H9 (cell line): ENCODE data around the gene CDYL2. TPM values are rescaled to one million over a fixed set of nuclear protein-coding genes. Genes with fewer than 3 reads are reported as not detected.

ENCODE experiments used
- DNase-seq: peaks from one replicate; pipeline ENCODE4 v3.0.0-alpha.2; 2017
- H2AFZ ChIP-seq: one replicate; pipeline ENCODE4 v1.6.1; 2013; ENCODE audit warnings: mild to moderate bottlenecking, low read length, control low read depth, moderate library complexity
- H2AK5ac ChIP-seq: 2 replicates; pipeline ENCODE4 v1.6.1; 2013; ENCODE audit warnings: low read length, control low read depth, mixed read lengths; ENCODE audit not compliant: insufficient read length
- H2BK120ac ChIP-seq: one replicate; pipeline ENCODE4 v1.6.1; 2013; ENCODE audit warnings: low read depth, mild to moderate bottlenecking, low read length, control low read depth, inconsistent platforms; ENCODE audit not compliant: poor library complexity, severe bottlenecking
- H2BK12ac ChIP-seq: 2 replicates; pipeline ENCODE4 v1.6.1; 2013; ENCODE audit warnings: low read length, control low read depth, mixed read lengths, low read depth; ENCODE audit not compliant: insufficient read length
- H2BK15ac ChIP-seq: 2 replicates; pipeline ENCODE4 v1.6.1; 2013; ENCODE audit warnings: low read depth, low read length, control low read depth
- H2BK20ac ChIP-seq: one replicate; pipeline ENCODE4 v1.6.1; 2013; ENCODE audit warnings: low read depth, mild to moderate bottlenecking, low read length, control low read depth, inconsistent platforms; ENCODE audit not compliant: poor library complexity, severe bottlenecking
- H2BK5ac ChIP-seq: 2 replicates; pipeline ENCODE4 v1.6.1; 2013; ENCODE audit warnings: low read length, control low read depth, mixed read lengths; ENCODE audit not compliant: insufficient read length
- H3K14ac ChIP-seq: 2 replicates; pipeline ENCODE4 v1.6.1; 2013; ENCODE audit warnings: low read length, control low read depth; ENCODE audit not compliant: insufficient read depth
- H3K18ac ChIP-seq: 2 replicates; pipeline ENCODE4 v1.6.1; 2013; ENCODE audit warnings: low read depth, mild to moderate bottlenecking, mixed read lengths, low read length, control low read depth; ENCODE audit not compliant: insufficient read length
- H3K23ac ChIP-seq: 2 replicates; pipeline ENCODE4 v1.6.1; 2013; ENCODE audit warnings: low read length, control low read depth, mixed read lengths, low read depth; ENCODE audit not compliant: insufficient read length
- H3K23me2 ChIP-seq: 2 replicates; pipeline ENCODE4 v1.6.1; 2013; ENCODE audit warnings: low read depth, mild to moderate bottlenecking, mixed read lengths, low read length, control low read depth; ENCODE audit not compliant: insufficient read length, poor library complexity, severe bottlenecking
- H3K27ac ChIP-seq: 2 replicates; pipeline ENCODE4 v1.5.1; 2013; ENCODE audit warnings: low read length, control low read depth, mixed read lengths, low read depth; ENCODE audit not compliant: insufficient read length
- H3K27me3 ChIP-seq: 2 replicates; pipeline ENCODE4 v1.6.1; 2013; ENCODE audit warnings: low read length, control low read depth, inconsistent platforms; ENCODE audit not compliant: insufficient read depth
- H3K4ac ChIP-seq: 2 replicates; pipeline ENCODE4 v1.6.1; 2013; ENCODE audit warnings: low read depth, mild to moderate bottlenecking, control low read depth, inconsistent platforms, low read length, moderate library complexity
- H3K4me1 ChIP-seq: 2 replicates; pipeline ENCODE4 v1.6.1; 2013; ENCODE audit warnings: low read length, control low read depth, inconsistent platforms; ENCODE audit not compliant: insufficient read depth
- H3K4me2 ChIP-seq: 2 replicates; pipeline ENCODE4 v1.6.1; 2013; ENCODE audit warnings: low read length, control low read depth, mixed read lengths; ENCODE audit not compliant: insufficient read length, insufficient read depth
- H3K56ac ChIP-seq: 2 replicates; pipeline ENCODE4 v1.6.1; 2013; ENCODE audit warnings: low read depth, mild to moderate bottlenecking, mixed read lengths, low read length, control low read depth; ENCODE audit not compliant: insufficient read length
- H3K79me1 ChIP-seq: 2 replicates; pipeline ENCODE4 v1.6.1; 2013; ENCODE audit warnings: low read depth, mild to moderate bottlenecking, moderate library complexity, low read length, control low read depth, inconsistent platforms; ENCODE audit not compliant: insufficient read depth, poor library complexity, severe bottlenecking
- H3K79me2 ChIP-seq: 2 replicates; pipeline ENCODE4 v1.6.1; 2013; ENCODE audit warnings: low read length, control low read depth, inconsistent platforms; ENCODE audit not compliant: insufficient read depth
- H3K9ac ChIP-seq: 2 replicates; pipeline ENCODE4 v1.6.1; 2013; ENCODE audit warnings: low read length, control low read depth, mixed read lengths; ENCODE audit not compliant: insufficient read length; ENCODE audit errors: extremely low read depth
- H3K9me3 ChIP-seq: one replicate; pipeline ENCODE4 v1.6.1; 2013; ENCODE audit warnings: low read depth, low read length, inconsistent platforms; ENCODE audit not compliant: control insufficient read depth
- H3T11ph ChIP-seq: one replicate; pipeline ENCODE4 v1.6.1; 2013; ENCODE audit warnings: mild to moderate bottlenecking, low read length, control low read depth, inconsistent platforms
- H4K20me1 ChIP-seq: one replicate; pipeline ENCODE4 v1.6.1; 2013; ENCODE audit not compliant: control insufficient read depth, insufficient read length, insufficient read depth
- H4K5ac ChIP-seq: 2 replicates; pipeline ENCODE4 v1.6.1; 2013; ENCODE audit warnings: low read depth, mild to moderate bottlenecking, mixed read lengths, low read length, control low read depth; ENCODE audit not compliant: insufficient read length
- H4K8ac ChIP-seq: replicated peaks from 2 replicates; pipeline ENCODE4 v1.6.1; 2013; ENCODE audit warnings: low read length, control low read depth, mixed read lengths, low read depth; ENCODE audit not compliant: insufficient read length
- H4K91ac ChIP-seq: 2 replicates; pipeline ENCODE4 v1.6.1; 2013; ENCODE audit warnings: low read depth, mild to moderate bottlenecking, moderate library complexity, mixed read lengths, low read length, control low read depth; ENCODE audit not compliant: insufficient read length
- H3K27ac Mint-ChIP-seq, 3 experiments: 2 replicates in 2 of 3; 3 replicates in 1 of 3; pipeline ENCODE4 v1.8.0; 2020 to 2021; ENCODE audit warnings: mixed read lengths in 3 of 3, mild to moderate bottlenecking in 1 of 3, moderate library complexity in 1 of 3
- H3K27me3 Mint-ChIP-seq: 2 replicates; pipeline ENCODE4 v1.8.0; 2021; ENCODE audit warnings: low read depth, mild to moderate bottlenecking, moderate library complexity, mixed read lengths
- H3K36me3 Mint-ChIP-seq, 3 experiments: 2 replicates in 2 of 3; 3 replicates in 1 of 3; pipeline ENCODE4 v1.8.0; 2020 to 2021; ENCODE audit warnings: low read depth in 3 of 3, mixed read lengths in 3 of 3; ENCODE audit not compliant: insufficient read depth in 1 of 3
- H3K4me1 Mint-ChIP-seq, 2 experiments: 2 replicates each; pipeline ENCODE4 v1.8.0; 2020; ENCODE audit warnings: mixed read lengths in 2 of 2
- H3K4me3 Mint-ChIP-seq, 2 experiments: 2 replicates in 1 of 2; 3 replicates in 1 of 2; pipeline ENCODE4 v1.8.0; 2020 to 2021; ENCODE audit warnings: mild to moderate bottlenecking in 2 of 2, mixed read lengths in 2 of 2, moderate library complexity in 1 of 2
- H3K9me3 Mint-ChIP-seq, 2 experiments: 2 replicates in 1 of 2; 3 replicates in 1 of 2; pipeline ENCODE4 v1.8.0; 2020; ENCODE audit warnings: mild to moderate bottlenecking in 2 of 2, mixed read lengths in 2 of 2, moderate library complexity in 1 of 2
- CTCF ChIP-seq: fragments of 200-600 bp; sonication (generic); conservative IDR thresholded peaks from 3 replicates; pipeline ENCODE4 v1.8.0; 2021; ENCODE audit warnings: antibody characterized with exemption, mild to moderate bottlenecking
- WGBS: extraction: QIAGEN DNeasy Blood & Tissue Kit; methylation state at CpG from one replicate; pipeline ENCODE4 v1.1.7; 2013; ENCODE audit warnings: missing lambda C conversion rate, low lambda C conversion rate, mixed read lengths; ENCODE audit not compliant: insufficient read length; ENCODE audit errors: extremely low coverage; 5-methylcytosine and 5-hydroxymethylcytosine counted together
- total RNA-seq: library from RNA; stranded (reverse); gene quantifications from 2 replicates; pipeline ENCODE4 v1.2.1, GENCODE V29; 2021

Gene CDYL2
- total RNA-seq, 1 experiment from 2014 or later, result 4.2 TPM

- Histone ChIP-seq H4K5ac (no peak overlapping the region), H2AK5ac (no peak overlapping the region), H3K27me3 (0 out of 2 replicates have a peak, but pooled peaks cover 2% of the 10 kb centered on the region), H3K23ac (no peak overlapping the region), H3K56ac (no peak overlapping the region), H3T11ph (no peak overlapping the region), H4K20me1 (no peaks in the 10 kb centered on the region), H2AFZ (no peak overlapping the region), H3K14ac (no peak overlapping the region), H3K4me2 (no peak overlapping the region), H4K91ac (no peak overlapping the region), H3K23me2 (no peaks in the 10 kb centered on the region), H2BK120ac (no peak overlapping the region), H3K27ac (no peak overlapping the region), H2BK20ac (no peak overlapping the region), H2BK15ac (no peak overlapping the region), H2BK5ac (no peak overlapping the region), H3K9me3 (no peaks in the 10 kb centered on the region), H2BK12ac (no peak overlapping the region), H3K79me2 (no peaks in the 10 kb centered on the region), H3K4me1 (no peaks in the 10 kb centered on the region), H4K8ac (no peak overlapping the region), H3K4ac (no peak overlapping the region), H3K79me1 (no peaks in the 10 kb centered on the region), H3K18ac (no peak overlapping the region), H3K9ac (no peak overlapping the region)
- H3K4me3 Mint-ChIP-seq, result no peak overlapping the region
- H3K27me3 Mint-ChIP-seq, result peaks cover 16% of the 10 kb centered on the region
- H3K9me3 Mint-ChIP-seq, result no peaks in the 10 kb centered on the region
- H3K4me1 Mint-ChIP-seq, result no peaks in the 10 kb centered on the region
- DNase-seq, result no peak
- WGBS, result no CpG with 5 or more reads among the region's 4 CpGs
- H3K36me3 Mint-ChIP-seq, result no peaks in the 10 kb centered on the region
- no peak for TF ChIP-seq CTCF
- no peak overlapping the region for H3K27ac Mint-ChIP-seq
Observed at GRCh38 chr16:80828495-80828894, 24.1 kb upstream of the CDYL2 start.
